ENCODE results near the gene KRT2.
"Not testable (repeated sequence)": the region's sequence is repeated elsewhere in the genome, so short reads cannot be mapped to it uniquely, and the experiment has no call there.

- TF ChIP-seq CTCF (conservative IDR thresholded peaks at IDR 0.05 in 1 of 2, IDR thresholded peaks at IDR 0.05 in 1 of 2; ENCODE audit: extremely low read depth in 1 of 2, insufficient read depth in 1 of 2, low read depth in 1 of 2, low read length in 2 of 2); EZH2 (IDR thresholded peaks at IDR 0.05; ENCODE audit: borderline replicate concordance, low read length): not testable (repeated sequence)
These were observed 17.9 kb upstream of the KRT2 start for GRCh38 chr12:52669941-52670340.

All from mammary epithelial cell (primary cell).